Stimulated activated CD4-positive, alpha-beta T cell treated with anti-CD3 and anti-CD28 coated beads, Interleukin-12 subunit alpha, Interleukin-12 subunit beta, amount 100 ng/mL, for 48 hours (primary cell): ENCODE data around the gene SLC44A5.
"Not testable (repeated sequence)": the region's sequence is repeated elsewhere in the genome, so short reads cannot be mapped to it uniquely, and the experiment has no call there.

ENCODE experiments used
- DNase-seq, 3 donors: peaks; one replicate each; pipeline ENCODE4 v3.0.0-alpha.2; 2020; ENCODE audit warnings: low read depth in 2 of 3, low spot score in 1 of 3

SLC44A5 gene

DNA sequence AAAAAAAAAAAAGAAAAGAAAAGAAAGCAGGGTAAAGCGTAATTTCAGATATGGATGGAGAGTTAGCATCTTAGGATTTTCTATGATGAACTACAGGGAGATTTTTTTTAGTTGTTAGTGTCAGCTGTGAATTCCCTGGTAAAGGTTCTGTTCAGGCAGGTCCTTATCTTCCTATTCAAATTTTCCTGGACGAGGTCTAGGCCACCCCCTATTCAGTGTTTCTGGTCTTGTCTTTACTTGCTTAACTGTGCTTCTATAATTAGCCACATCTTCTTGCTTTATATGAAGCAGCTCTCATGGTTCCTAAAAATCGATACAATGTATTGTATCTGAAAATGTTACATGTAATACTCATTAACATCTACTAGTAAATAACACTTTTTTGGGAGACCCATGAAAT lies 318.9 kb downstream of the SLC44A5 start:
- no peak for DNase-seq

DNA sequence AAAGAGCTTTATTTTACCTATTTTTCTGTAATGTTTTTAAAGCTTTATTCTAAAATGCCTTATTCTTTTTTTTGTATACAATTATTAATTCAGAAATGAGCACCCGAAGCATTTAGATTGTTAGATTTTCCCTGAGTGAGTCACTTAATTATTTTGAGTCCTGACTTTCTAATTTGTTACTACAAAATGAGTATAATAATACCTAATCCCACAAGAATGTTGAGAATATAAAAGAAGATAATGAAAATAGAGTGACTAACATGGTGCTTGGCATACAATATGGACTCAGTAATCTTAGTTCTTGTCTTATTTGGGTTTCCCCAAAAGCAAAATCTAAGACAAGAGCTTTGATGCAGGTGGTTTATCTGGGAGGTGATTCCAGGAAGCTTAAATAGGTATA lies 334.5 kb downstream of the SLC44A5 start:
- no peak for DNase-seq

DNA sequence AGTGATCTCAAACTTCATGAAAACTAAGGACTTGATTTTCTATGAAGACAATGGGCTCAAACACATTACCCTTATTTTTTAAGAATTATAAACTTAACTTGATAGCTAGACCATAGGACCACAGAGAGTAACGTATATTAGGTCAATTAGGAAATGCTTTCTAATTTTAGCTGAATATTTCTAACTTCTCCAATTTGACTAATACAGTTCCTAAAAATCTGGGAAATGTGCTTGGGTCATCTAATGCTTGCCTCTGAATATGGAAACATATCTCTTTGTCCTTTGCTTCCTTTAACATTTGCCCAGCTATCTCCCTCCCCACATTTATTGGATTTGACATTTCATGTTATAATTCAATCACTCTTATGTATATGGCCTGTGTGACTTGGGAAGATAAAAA lies 335.3 kb downstream of the SLC44A5 start:
- DNase-seq = no peak

DNA sequence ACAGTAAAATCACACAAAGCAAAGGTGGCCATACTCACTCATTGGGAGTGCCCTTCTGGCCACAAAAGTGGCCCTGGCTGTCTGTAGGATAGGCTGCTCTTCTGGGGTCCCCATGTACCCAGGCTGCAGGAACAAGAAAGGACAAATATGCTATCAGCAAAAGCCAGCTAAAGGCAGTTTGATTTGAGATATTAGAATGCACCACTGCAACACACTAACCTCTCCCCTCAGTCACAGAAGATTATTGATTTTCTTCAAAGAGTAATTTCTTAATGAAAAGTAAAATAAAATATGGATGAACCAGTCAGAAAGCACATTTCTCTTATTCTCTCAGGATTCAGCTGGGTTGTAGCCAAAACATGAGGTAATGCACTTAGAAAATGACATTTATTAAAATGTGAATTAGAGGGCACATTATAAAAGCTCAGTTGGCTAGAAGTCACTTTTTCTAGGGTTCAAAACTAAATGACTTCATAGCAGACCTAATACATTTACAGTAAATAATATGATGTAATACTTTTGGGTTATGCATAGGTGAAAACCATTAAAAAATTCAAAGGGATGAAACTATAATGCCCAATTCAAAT lies 335.9 kb downstream of the SLC44A5 start:
- no peak for DNase-seq

GRCh38 chr1:75273110-75273509 lies 337.8 kb downstream of the SLC44A5 start:
- DNase-seq = no peak

DNA sequence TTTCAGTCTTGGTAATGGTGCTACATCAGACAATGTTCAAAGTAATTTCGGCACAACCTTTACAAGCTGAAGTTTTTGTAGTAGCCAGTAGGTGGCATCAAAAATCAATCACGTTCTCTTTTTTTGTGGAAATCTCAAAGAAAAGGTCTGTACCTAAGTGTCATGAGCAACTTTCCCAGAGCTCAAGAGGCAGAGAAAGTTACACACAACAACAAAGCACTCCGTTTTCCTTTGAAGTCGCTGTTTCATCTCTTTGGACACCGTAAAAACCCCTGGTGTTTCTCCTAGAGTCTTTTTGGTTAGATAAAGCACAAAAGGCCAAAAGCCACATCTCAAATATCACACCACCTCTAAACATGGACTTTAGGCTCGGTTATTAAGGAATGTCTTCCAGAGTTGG lies 345.1 kb downstream of the SLC44A5 start:
- peak in 1 of 3 donors; percentile 0 for DNase-seq

DNA sequence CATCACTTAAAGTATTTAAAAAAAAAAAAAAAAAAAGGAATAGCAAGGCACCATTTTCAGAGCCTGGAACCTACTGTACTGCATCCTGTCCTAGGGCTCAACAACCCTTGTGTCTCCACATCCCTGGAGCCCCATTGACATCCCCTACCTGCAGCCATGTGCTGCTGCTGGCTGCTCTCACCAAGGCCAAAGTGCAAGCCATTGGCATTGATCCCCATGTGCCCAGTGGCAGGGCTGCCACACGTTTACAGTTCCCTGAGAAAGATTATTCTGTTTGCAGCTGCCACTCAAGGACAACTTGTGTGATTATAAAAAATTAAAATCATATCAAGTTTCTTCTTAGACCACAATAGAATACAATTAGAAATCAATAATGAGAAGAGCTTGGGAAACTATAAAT lies 346.8 kb downstream of the SLC44A5 start:
- DNase-seq = no peak

DNA sequence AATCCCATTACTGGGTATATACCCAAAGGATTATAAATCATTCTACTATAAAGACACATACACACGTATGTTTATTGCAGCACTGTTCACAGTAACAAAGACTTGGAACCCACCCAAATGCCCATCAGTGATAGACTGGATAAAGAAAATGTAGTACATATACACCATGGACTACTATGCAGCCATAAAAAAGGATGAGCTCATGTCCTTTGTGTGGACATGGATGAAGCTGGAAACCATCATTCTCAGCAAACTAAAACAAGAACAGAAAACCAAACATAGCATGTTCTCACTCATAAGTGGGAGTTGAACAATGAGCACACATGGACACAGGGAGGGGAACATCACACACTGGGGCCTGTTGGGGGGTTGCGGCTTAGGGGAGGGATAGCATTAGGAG lies 347.3 kb downstream of the SLC44A5 start:
- DNase-seq = not testable (repeated sequence)

DNA sequence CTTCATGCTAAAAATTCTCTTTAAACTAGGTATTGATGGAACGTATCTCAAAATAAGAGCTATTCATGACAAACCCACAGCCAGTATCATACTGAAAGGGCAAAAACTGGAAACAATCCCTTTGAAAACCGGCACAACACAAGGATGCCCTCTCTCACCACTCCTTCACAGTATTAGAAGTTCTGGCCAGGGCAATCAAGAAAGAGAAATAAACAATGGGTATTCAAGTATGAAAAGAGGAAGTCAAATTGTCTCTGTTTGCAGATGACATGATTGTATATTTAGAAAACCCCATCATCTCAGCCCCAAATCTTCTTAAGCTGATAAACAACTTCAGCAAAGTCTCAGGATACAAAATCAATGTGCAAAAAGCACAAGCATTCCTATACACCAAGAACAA lies 349.0 kb downstream of the SLC44A5 start:
- DNase-seq = not testable (repeated sequence)

DNA sequence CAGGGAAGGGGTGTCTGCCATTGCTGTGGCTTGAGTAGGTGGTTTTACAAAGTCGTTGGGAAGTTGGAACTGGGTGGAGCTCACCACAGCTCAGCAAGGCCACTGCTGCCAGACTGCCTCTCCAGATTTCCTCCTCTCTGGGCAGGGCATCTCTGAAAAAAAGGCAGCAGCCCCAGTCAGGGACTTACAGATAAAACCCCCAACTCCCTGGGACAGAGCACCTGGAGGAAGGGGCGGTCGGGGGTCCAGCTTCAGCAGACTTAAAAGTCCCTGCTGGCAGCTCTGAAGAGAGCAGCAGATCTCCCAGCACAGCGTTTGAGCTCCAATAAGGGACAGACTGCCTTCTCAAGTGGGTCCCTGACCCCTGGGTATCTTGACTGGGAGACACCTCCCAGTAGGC lies 352.6 kb downstream of the SLC44A5 start:
- no peak for DNase-seq

DNA sequence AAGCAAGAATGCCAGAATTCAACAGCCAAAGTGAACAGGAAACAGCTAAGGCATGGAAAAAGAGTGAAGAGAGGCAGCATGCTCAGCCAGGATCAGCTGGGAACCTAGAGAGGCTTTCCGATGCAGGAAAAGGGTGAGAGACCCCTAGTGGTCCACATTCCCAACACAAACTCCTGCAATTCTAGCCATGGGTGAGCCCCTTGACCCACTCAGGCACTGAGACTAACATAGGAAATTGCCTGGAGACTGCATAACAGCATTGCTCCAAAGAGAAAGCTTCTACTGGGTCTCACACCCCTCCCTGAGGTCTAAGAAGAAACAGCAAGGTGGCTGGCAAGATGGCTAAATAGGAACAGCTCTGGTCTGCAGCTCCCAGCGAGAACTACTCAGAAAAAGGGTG lies 353.5 kb downstream of the SLC44A5 start:
- DNase-seq = no peak

- DNase-seq = not testable (repeated sequence)
Measured at GRCh38 chr1:75250114-75250513, 360.8 kb downstream of the SLC44A5 start.

GRCh38 chr1:75245239-75245638 lies 365.7 kb downstream of the SLC44A5 start:
- DNase-seq = no peak

DNA sequence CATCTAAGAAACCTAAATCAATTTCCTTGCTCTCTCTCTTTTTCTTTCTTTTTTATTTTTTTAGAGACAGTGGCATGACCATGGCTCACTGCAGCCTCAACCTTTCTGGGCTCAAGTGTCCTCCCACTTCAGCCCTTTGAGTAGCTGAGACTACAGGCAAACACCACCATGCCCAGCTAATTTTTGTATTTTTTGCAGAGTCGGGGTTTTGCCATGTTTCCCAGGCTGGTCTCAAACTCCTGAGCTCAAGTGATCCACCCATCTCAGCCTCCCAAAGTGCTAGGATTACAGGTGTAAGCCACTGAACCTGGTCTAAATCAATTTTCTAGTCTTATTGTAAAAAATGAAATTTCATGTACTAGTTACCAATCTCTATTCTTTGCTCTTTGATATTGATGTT lies 367.8 kb downstream of the SLC44A5 start:
- no peak for DNase-seq

DNA sequence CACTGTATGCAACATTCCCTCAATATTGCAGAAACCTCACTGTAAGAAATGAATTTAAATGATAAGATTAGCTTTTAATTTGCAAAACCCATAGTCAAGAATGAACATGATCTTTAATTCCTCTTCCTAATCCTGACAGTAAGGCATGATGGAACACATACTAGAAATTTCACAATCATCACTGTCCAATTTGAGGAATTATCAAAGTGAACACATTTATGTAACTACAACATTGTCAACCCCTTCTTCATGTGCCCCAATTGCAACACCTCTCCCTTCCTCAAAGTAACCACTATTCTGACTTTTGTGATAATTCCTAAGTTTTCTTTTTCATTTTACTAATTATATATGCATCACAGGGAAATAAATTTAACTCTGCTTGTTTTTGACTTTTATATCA lies 373.6 kb downstream of the SLC44A5 start:
- no peak for DNase-seq

GRCh38 chr1:75234562-75234961 lies 376.4 kb downstream of the SLC44A5 start:
- DNase-seq = no peak

DNA sequence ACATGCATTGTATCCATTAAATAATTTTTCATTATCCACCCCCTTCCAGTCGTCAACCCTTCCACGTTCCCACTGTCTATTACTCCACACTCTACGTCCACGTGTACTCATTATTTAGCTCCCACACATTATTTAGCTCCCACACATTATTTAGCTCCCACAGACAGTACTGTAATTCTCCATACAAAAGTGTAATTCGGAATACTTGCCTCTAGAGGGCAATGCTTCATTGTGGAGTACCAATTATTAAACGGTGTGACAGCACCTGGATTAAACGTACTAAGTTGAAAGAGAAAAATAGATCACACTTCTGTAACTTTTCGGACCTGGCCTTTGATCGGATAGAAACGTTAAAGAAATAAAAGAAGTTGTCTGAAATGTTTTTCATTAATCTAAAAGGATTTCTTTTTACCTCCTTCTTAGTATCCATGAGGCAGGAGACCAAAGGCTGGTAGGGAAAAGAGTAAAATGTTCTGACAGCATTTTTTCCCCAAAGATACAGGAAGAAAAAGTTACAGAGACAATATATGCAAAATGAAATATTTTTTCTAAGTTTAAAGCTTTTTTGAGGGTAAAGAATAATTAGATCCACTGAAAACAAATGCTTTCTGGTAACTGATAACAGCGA lies 377.5 kb downstream of the SLC44A5 start:
- peak in 1 of 3 donors; percentile 3 for DNase-seq

- DNase-seq = no peak
Measured at GRCh38 chr1:75220072-75220471, 390.8 kb downstream of the SLC44A5 start.

DNA sequence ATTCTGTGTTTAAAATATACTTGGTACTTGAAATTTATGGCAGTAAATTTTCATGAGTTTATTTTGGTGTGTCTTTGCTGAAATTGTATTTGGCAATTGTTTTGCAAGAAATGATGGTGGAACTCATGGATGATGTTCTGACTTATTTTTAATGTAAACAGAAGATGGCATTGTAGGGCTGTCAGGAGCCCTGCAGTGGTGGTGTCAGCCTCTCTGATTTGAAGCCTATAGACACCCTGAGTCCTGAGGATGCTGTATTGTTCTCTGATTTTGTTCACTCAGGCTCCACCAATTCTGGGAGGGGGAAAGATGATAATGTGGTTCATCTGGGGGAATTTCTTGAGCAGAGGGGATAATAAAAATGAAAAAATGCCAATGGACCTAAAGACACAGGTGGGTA lies 396.9 kb downstream of the SLC44A5 start:
- DNase-seq = no peak

GRCh38 chr1:75211648-75212047 lies 399.3 kb downstream of the SLC44A5 start:
- no peak for DNase-seq

- no peak for DNase-seq
Measured at GRCh38 chr1:75208862-75209261, 402.1 kb downstream of the SLC44A5 start.

DNA sequence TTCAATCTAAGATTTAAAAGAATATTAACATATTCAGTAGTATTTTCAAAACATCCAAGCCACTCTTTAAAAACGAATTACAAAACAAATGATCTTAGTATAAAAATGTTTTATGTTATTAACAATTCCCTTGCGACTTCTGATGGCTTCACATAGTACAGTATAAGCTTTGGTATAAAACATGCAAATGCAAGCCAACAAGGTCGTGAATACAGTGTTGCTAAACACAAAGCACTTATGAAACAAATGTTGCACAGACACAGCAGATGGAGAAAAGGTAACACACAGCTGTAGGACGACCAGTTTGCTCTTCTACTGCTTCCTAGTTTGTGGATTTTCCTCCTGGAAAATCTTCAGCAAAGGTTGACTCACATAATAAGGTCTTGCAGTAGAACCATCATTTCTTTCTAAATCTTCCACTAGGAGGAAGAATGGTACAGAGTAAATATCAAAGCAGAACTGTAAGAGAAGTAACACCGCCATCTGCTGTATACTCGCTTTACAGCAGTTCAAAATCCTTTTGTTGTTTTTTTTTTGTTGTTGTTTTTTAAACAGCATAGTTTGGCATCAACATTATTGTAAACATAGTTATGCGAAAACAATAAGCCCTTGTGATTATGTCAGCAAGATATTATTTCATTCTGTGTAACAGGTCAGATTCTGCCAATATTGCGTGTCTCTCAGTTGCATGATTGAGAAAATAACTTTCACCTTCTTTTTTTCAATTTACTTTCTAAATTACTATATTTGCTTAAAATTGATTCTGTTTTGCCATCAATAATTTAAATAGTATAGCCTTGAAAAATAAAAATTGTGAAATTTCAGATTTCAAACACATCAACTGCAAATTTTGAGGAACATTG lies 407.3 kb downstream of the SLC44A5 start:
- DNase-seq = no peak
